Activated CD4-positive, alpha-beta T cell treated with anti-CD3 and anti-CD28 coated beads for 36 hours (primary cell): ENCODE data around the gene A3GALT2. TPM values are rescaled to one million over a fixed set of nuclear protein-coding genes. Genes with fewer than 3 reads are reported as not detected.

Source experiments
- ATAC-seq: fragments of 200-7000 bp; cut with Tn5 transposase; one replicate; pipeline ENCODE4 v1.10.0; 2021; ENCODE audit warnings: mild to moderate bottlenecking, moderate library complexity
- CTCF ChIA-PET: fragments of 350-600 bp; sonication (Branson Sonifier 250); formaldehyde crosslinking; loops from one replicate; lab custom pipeline; 2021; ENCODE audit warnings: antibody characterized with exemption; lab: Charles Lee
- POLR2A ChIA-PET: fragments of 350-600 bp; sonication (Branson Sonifier 250); formaldehyde crosslinking; loops from one replicate; lab custom pipeline; 2021; ENCODE audit warnings: antibody characterized with exemption, inconsistent platforms; lab: Charles Lee
- DNase-seq: peaks from one replicate; pipeline ENCODE4 v3.0.0-alpha.2; 2020
- H3K27ac Mint-ChIP-seq: one replicate; pipeline ENCODE4 v1.8.0; 2021; ENCODE audit warnings: mixed read lengths
- H3K27me3 Mint-ChIP-seq: one replicate; pipeline ENCODE4 v1.8.0; 2021; ENCODE audit warnings: mixed read lengths
- H3K36me3 Mint-ChIP-seq: one replicate; pipeline ENCODE4 v1.8.0; 2021; ENCODE audit warnings: low read depth, mixed read lengths
- H3K4me1 Mint-ChIP-seq: one replicate; pipeline ENCODE4 v1.8.0; 2021; ENCODE audit warnings: mixed read lengths
- H3K4me3 Mint-ChIP-seq: one replicate; pipeline ENCODE4 v1.8.0; 2021; ENCODE audit warnings: mild to moderate bottlenecking, moderate library complexity, mixed read lengths
- H3K9me3 Mint-ChIP-seq: one replicate; pipeline ENCODE4 v1.8.0; 2021; ENCODE audit warnings: low read depth, mixed read lengths
- intact Hi-C, 2 experiments: fragments of 100-400 bp; cut with DNase I in 1 of 2; cut with micrococcal nuclease in 1 of 2; formaldehyde crosslinking; loops; one replicate each; pipeline versions ENCODE4 v1.14.2 to v1.15.1; 2022 to 2024; cut with DNase I, micrococcal nuclease
- microRNA-seq: library from miRNA; unstranded; fragments of <30 nt; microRNA quantifications from one replicate; pipeline ENCODE4 v1.2.0, GENCODE V29; 2021; ENCODE audit warnings: borderline replicate concordance
- total RNA-seq, 2 experiments: library from RNA; stranded (reverse); gene quantifications; one replicate each; pipeline ENCODE4 v1.2.3, GENCODE V29; 2021

A3GALT2 gene
- total RNA-seq, 2 experiments from 2014 or later: not detected

DNA sequence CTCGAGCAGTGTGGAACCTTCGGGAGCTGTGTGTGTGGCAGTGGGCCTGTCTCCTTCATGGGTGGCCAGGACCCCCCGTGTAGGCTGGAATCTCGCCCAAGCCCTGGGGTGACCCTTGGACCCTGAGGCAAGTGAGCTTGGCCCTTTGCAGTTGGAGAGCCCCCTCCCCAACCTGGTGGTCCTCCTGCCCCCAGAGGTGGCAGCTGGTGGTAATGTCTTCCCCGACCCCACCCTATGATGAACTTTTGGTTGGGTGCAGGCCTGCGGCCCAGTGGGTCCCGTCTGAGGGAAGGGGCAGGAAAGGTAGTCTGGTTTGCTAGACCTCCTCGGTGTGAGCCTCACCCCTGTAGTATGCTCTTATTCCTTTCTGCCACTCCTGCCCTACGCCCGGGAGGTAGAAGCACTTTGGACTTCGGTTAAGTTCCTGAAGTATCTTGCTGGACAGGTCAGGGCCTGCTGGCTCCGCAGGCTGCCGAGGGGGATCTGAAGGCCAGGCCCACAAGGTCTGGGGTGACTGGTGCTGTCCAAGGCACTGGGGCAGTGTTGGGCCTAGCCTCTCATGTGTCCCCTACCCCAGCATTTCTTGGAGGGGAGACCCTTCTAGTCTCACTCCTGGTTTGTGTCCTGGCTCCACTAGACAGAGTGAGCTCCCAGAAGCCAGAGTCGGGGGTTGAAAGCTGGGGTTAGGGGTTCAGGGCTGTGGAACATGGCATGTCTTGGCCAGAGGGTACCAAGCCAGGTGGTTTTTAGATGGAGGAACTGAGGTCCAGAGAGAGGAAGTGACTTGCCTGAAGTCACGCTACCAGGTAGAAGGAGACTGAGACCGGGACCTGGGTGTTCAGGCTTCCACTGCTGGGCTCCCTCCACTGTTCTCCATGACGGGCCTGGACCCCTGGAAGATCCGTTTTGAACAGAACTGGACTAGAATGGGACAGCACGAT is 62.9 kb downstream of the A3GALT2 start:
- Mint-ChIP-seq H3K4me3 (peak overlapping the region; percentile 95), H3K27ac (peak overlapping the region; percentile 25), H3K4me1 (peaks cover 41% of the 10 kb centered on the region), H3K9me3 (no peaks in the 10 kb centered on the region), H3K27me3 (no peaks in the 10 kb centered on the region), H3K36me3 (no peaks in the 10 kb centered on the region)
- ATAC-seq (no peak), DNase-seq (no peak)
- CTCF ChIA-PET: interaction anchor here (0.6 to 1.6 kb wide), 3 partner anchors 16 to 38 kb away, joined by 3 to 6 read pairs (median 3); no protein-coding TSS in a partner anchor
- POLR2A ChIA-PET: interaction anchor here (0.5 to 1.0 kb wide), 3 partner anchors 92 to 131 kb away, joined by 3 to 4 read pairs (median 3); no protein-coding TSS in a partner anchor
- intact Hi-C loops: loop anchor here (1.0 to 5.0 kb wide), 4 partner anchors 94 to 293 kb away; partner anchors contain the start of genes PHC2 (in 1 of the 2) and RNF19B (in 1 of the 2)

DNA sequence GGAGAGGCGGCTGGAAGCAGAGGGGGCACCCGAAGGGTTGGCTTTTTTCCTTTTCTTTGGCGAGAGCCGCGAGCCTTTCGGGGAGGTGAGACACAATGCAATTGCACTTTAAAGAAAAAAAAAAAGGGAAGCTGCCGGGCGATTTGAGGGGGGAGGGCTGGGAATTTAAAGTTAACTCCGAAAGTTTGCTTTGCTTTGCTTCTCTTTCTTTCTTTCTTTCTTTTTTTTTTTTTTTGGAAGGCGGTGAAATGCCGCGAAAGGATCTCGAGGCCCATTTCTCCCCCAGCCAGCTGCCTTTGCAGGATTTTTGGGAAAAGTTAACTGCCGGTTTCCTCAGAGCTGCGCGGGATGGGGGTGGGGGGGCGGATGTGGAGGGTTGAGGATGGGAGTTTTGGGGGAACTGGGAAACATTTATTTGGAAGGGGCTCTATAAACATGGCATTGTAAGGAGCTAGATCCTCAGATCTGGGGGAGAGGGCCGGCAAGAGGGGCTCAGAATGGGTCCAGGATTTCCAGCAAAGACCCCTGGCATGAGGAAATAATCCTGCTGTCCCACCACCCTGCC is 63.6 kb downstream of the A3GALT2 start:
- POLR2A ChIA-PET: interaction anchor here (0.5 to 1.0 kb wide), 3 partner anchors 92 to 130 kb away, joined by 3 to 4 read pairs (median 3); no protein-coding TSS in a partner anchor
- peak overlapping the region; percentile 95 for H3K4me3 Mint-ChIP-seq
- intact Hi-C loops: loop anchor here (1.0 to 5.0 kb wide), 4 partner anchors 95 to 292 kb away; partner anchors contain the start of genes PHC2 (in 1 of the 2) and RNF19B (in 1 of the 2)

More for the DNA sequence above, 63.6 kb downstream of the A3GALT2 start:
- Mint-ChIP-seq H3K27ac (peak overlapping the region; percentile 98), H3K4me1 (peaks cover 39% of the 10 kb centered on the region), H3K27me3 (no peaks in the 10 kb centered on the region), H3K36me3 (no peaks in the 10 kb centered on the region), H3K9me3 (no peaks in the 10 kb centered on the region)
- ATAC-seq: no peak
- CTCF ChIA-PET: interaction anchor here (0.6 to 1.6 kb wide), 3 partner anchors 17 to 39 kb away, joined by 3 to 6 read pairs (median 3); no protein-coding TSS in a partner anchor
- DNase-seq: no peak

Small RNAs within 50 kb of the gene (microRNA-seq; reads per million reads assigned to microRNA genes)
- 9.5 reads per million, percentile 29 among the genes with 10 or more reads in this experiment for gene MIR3605

Other genes starting within 250 kb of the A3GALT2 start
- 1 to 10 TPM in 1 of 2 experiments, under 1 TPM in 1; 0.98 to 2.1 TPM for gene AZIN2, start 239.9 kb downstream of the A3GALT2 start, total RNA-seq
- 1 to 10 TPM; 3.6 to 3.7 TPM for gene TRIM62, start 139.1 kb downstream of the A3GALT2 start, total RNA-seq
- 10 to 100 TPM; 10.2 to 11.7 TPM for gene ZNF362, start 64.6 kb downstream of the A3GALT2 start, total RNA-seq
- gene PHC2, start 110.0 kb upstream of the A3GALT2 start, total RNA-seq: 10 to 100 TPM; 23.8 to 28.4 TPM
- 1 to 10 TPM; 3.4 to 5.4 TPM for gene ZSCAN20, start 151.5 kb upstream of the A3GALT2 start, total RNA-seq